Measurements from ENCODE around the gene LIPC. TPM values are rescaled to one million over a fixed set of nuclear protein-coding genes. Genes with fewer than 3 reads are reported as not detected.

The LIPC gene
- total RNA-seq, 4 donors from 2014 or later: 0.47 TPM; not detected in 3

- no peak for DNase-seq
- in situ Hi-C loops (cut with MboI; ENCODE audit: low sequenced_read_pairs in 4 of 4): no loop called here
- Histone ChIP-seq H3K9me3 (no peaks in the 10 kb centered on the region), H3K4me1 (no peaks in the 10 kb centered on the region), H3K27me3 (no peaks in the 10 kb centered on the region), H3K36me3 (no peaks in the 10 kb centered on the region), H3K27ac (no peak overlapping the region), H3K4me3 (no peak overlapping the region)
- intact Hi-C loops (cut with DNase I; ENCODE audit: low total_unique reads): no loop called here
- TF ChIP-seq CTCF (IDR thresholded peaks at IDR 0.05 in 4 of 5, conservative IDR thresholded peaks at IDR 0.05 in 1 of 5): no peak
- no peak for TF ChIP-seq POLR2A (IDR thresholded peaks at IDR 0.05)
- no peak for ATAC-seq
Observed at GRCh38 chr15:58386641-58387040, 45.1 kb upstream of the LIPC start.

DNA sequence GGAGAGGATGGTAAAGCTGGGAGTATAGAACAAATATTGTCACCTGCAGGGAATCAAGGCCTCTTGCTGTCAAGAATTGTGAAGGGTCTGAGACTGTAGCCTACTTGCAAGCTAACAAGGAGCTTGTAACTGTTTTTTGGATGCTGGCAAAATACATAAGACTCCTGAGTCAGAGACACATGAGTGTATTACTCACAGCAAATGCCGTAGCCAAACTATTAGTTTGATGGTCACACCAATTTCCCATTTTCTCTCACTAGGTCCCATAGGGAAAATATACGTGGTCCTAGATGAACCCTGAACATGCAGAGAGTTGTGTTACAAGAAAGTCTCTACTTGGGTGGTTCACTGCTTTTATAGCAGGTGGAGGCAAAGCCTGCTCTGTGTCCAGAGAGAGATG, 44.7 kb upstream of the LIPC start:
- in situ Hi-C loops (cut with MboI; ENCODE audit: low sequenced_read_pairs in 4 of 4) (no loop called here), intact Hi-C loops (cut with DNase I; ENCODE audit: low total_unique reads) (no loop called here)
- Histone ChIP-seq H3K27ac (no peak overlapping the region), H3K9me3 (no peaks in the 10 kb centered on the region), H3K27me3 (no peaks in the 10 kb centered on the region), H3K4me1 (no peaks in the 10 kb centered on the region), H3K36me3 (no peaks in the 10 kb centered on the region), H3K4me3 (no peak overlapping the region)
- TF ChIP-seq POLR2A (IDR thresholded peaks at IDR 0.05): no peak
- TF ChIP-seq CTCF (IDR thresholded peaks at IDR 0.05 in 4 of 5, conservative IDR thresholded peaks at IDR 0.05 in 1 of 5): no peak
- DNase-seq (no peak), ATAC-seq (no peak)

- Histone ChIP-seq H3K4me1 (no peaks in the 10 kb centered on the region), H3K36me3 (no peaks in the 10 kb centered on the region), H3K27ac (no peak overlapping the region), H3K27me3 (no peaks in the 10 kb centered on the region), H3K4me3 (no peak overlapping the region), H3K9me3 (no peaks in the 10 kb centered on the region)
- TF ChIP-seq POLR2A (IDR thresholded peaks at IDR 0.05) (no peak), CTCF (IDR thresholded peaks at IDR 0.05 in 4 of 5, conservative IDR thresholded peaks at IDR 0.05 in 1 of 5) (no peak)
- in situ Hi-C loops (cut with MboI; ENCODE audit: low sequenced_read_pairs in 4 of 4): no loop called here
- intact Hi-C loops (cut with DNase I; ENCODE audit: low total_unique reads): no loop called here
- no peak for DNase-seq
- no peak for ATAC-seq
Observed at GRCh38 chr15:58388211-58388610, 43.6 kb upstream of the LIPC start.

- no peaks in the 10 kb centered on the region for H3K9me3 ChIP-seq
- DNase-seq: no peak
- no peak overlapping the region for H3K27ac ChIP-seq
- in situ Hi-C loops (cut with MboI; ENCODE audit: low sequenced_read_pairs in 4 of 4) (no loop called here), intact Hi-C loops (cut with DNase I; ENCODE audit: low total_unique reads) (no loop called here)
- no peak overlapping the region for H3K4me3 ChIP-seq
- H3K4me1 ChIP-seq: no peaks in the 10 kb centered on the region
- H3K27me3 ChIP-seq: no peaks in the 10 kb centered on the region
- no peaks in the 10 kb centered on the region for H3K36me3 ChIP-seq
- ATAC-seq: no peak
- TF ChIP-seq CTCF (IDR thresholded peaks at IDR 0.05 in 4 of 5, conservative IDR thresholded peaks at IDR 0.05 in 1 of 5): no peak
- no peak for TF ChIP-seq POLR2A (IDR thresholded peaks at IDR 0.05)
Observed at GRCh38 chr15:58390118-58390517, 41.7 kb upstream of the LIPC start.

DNA sequence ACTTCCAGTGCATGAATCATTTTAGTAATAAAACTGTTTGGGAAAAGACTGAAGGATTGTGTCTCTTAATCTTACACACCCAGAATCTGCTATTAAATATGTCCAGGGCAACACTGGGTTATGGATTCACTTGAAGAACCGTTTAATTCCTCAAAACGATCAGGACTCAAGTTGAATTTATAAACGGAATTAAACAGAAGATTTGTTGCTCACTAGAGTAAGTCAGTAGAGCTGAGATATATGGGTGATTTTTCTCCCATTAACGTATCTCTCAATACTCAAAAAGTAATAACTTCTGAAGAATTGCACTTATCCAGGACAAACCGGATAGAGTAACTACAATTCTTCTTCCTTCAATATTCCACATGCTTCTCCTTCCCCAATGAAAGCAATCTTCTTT, 41.1 kb upstream of the LIPC start:
- no peaks in the 10 kb centered on the region for H3K9me3 ChIP-seq
- H3K4me1 ChIP-seq: no peaks in the 10 kb centered on the region
- no peak for TF ChIP-seq CTCF (IDR thresholded peaks at IDR 0.05 in 4 of 5, conservative IDR thresholded peaks at IDR 0.05 in 1 of 5)
- TF ChIP-seq POLR2A (IDR thresholded peaks at IDR 0.05): no peak
- H3K27ac ChIP-seq: no peak overlapping the region
- no peak overlapping the region for H3K4me3 ChIP-seq
- in situ Hi-C loops (cut with MboI; ENCODE audit: low sequenced_read_pairs in 4 of 4) (no loop called here), intact Hi-C loops (cut with DNase I; ENCODE audit: low total_unique reads) (no loop called here)
- H3K36me3 ChIP-seq: no peaks in the 10 kb centered on the region
- no peak for DNase-seq
- no peak for ATAC-seq
- no peaks in the 10 kb centered on the region for H3K27me3 ChIP-seq
